ENCODE data around the gene HTR2A.

- no peak for TF ChIP-seq BMI1 (IDR thresholded peaks at IDR 0.05; ENCODE audit: borderline replicate concordance)
- no peak for TF ChIP-seq ATF3 (IDR thresholded peaks at IDR 0.05; ENCODE audit: borderline replicate concordance, extremely low read depth, low read depth, low read length)
- no peak for TF ChIP-seq E2F4 (IDR thresholded peaks at IDR 0.05; ENCODE audit: low read depth, low read length)
- TF ChIP-seq CTCF (IDR thresholded peaks at IDR 0.05 in 2 of 3, conservative IDR thresholded peaks at IDR 0.05 in 1 of 3; ENCODE audit: control insufficient read depth in 2 of 3, extremely low read depth in 1 of 3, insufficient read depth in 1 of 3, low read depth in 3 of 3, low read length in 3 of 3), result no peak
- TF ChIP-seq TBL1XR1 (IDR thresholded peaks at IDR 0.05; ENCODE audit: low read depth, low read length), result no peak
Measured at GRCh38 chr13:46866150-46866549, 30.7 kb downstream of the HTR2A start.

Data from GM12878 (cell line).